Thoracic aorta (tissue), 2 donors: ENCODE results near the gene MYRIP. TPM values are rescaled to one million over a fixed set of nuclear protein-coding genes. Genes with fewer than 3 reads are reported as not detected.

Experiments
- ATAC-seq: fragments of 150-250 bp; one replicate; pipeline ENCODE4 v1.8.0; 2017; ENCODE audit warnings: low read depth; ENCODE audit not compliant: insufficient number of reproducible peaks, low FRiP score
- DNase-seq: peaks from one replicate; pipeline ENCODE4 v3.0.0-alpha.2; 2020; ENCODE audit warnings: low spot score
- H3K27ac ChIP-seq, 2 donors: fragments of 200-600 bp; sonication (generic); 1 replicate in 1 of 2; 2 replicates in 1 of 2; pipeline ENCODE4 v1.5.1; 2016; ENCODE audit warnings: mild to moderate bottlenecking in 2 of 2, moderate library complexity in 2 of 2
- H3K27me3 ChIP-seq: fragments of 200-600 bp; sonication (generic); replicated peaks from 2 replicates; pipeline ENCODE4 v1.6.0; 2016; ENCODE audit warnings: mild to moderate bottlenecking; ENCODE audit not compliant: insufficient read depth
- H3K36me3 ChIP-seq: fragments of 200-600 bp; sonication (generic); one replicate; pipeline ENCODE4 v1.5.1; 2016
- H3K4me1 ChIP-seq, 2 donors: fragments of 200-600 bp; sonication (generic); 1 replicate in 1 of 2; 2 replicates in 1 of 2; pipeline versions ENCODE4 v1.5.1 to v1.6.0; 2016; ENCODE audit warnings: low read depth in 2 of 2, mild to moderate bottlenecking in 1 of 2; ENCODE audit not compliant: control insufficient read depth in 1 of 2
- H3K4me3 ChIP-seq: fragments of 200-600 bp; sonication (generic); 2 replicates; pipeline ENCODE4 v1.5.1; 2016; ENCODE audit warnings: mild to moderate bottlenecking
- H3K9me3 ChIP-seq: fragments of 200-600 bp; sonication (generic); 2 replicates; pipeline ENCODE4 v1.5.1; 2016
- total RNA-seq, 2 donors: library from RNA; depleted of rRNA; stranded (reverse); fragments of >200 nt; gene quantifications; one replicate each; pipeline versions ENCODE4 v1.1.0 to v1.2.3, GENCODE V29; 2016
- TF ChIP-seq, protein P1 (sequence below): fragments of 200-600 bp; sonication (generic); IDR thresholded peaks from one replicate; pipeline ENCODE4 v1.5.1; 2019; ENCODE audit warnings: antibody characterized with exemption

Gene MYRIP
- total RNA-seq, 2 donors from 2014 or later, result 1.5 to 5.1 TPM

DNA sequence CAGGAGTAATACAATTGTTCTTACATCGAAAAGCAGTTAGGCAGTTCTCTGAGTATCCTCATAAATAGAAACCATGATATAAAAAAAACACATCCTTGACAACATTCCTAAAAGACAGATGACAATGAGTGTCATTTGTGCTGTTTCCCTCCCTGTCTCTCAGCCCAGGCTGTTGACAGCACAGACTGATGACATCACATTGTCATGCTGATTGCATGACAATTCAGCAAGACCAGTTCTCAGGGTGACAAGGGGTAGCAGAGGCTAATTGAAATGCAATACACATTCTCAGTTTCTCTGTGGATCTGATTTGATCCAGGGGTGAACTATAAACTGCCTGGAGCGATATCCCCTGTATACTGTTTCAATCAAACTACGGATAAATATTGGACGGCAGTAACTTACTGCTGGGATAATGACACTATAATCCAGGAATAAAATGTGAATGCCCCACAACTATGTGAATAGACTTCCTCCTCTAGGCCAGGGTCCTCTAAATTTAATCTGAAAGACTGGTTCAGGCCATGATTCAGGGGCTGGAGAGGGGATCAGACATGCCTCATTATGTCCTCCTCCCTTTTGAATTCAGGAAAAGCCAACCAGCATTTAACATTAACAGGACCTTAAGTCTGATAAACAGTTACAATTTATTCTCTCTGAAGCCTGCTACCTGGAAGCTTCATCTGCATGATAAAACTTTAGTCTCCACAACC lies 483.4 kb downstream of the MYRIP start:
- ATAC-seq, result no peak
- H3K4me3 ChIP-seq, result no peak overlapping the region
- H3K27me3 ChIP-seq, result no peaks in the 10 kb centered on the region
- no peaks in the 10 kb centered on the region for H3K4me1 ChIP-seq
- H3K27ac ChIP-seq, result no peak overlapping the region
- no peaks in the 10 kb centered on the region for H3K9me3 ChIP-seq
- TF ChIP-seq, protein P1, sequence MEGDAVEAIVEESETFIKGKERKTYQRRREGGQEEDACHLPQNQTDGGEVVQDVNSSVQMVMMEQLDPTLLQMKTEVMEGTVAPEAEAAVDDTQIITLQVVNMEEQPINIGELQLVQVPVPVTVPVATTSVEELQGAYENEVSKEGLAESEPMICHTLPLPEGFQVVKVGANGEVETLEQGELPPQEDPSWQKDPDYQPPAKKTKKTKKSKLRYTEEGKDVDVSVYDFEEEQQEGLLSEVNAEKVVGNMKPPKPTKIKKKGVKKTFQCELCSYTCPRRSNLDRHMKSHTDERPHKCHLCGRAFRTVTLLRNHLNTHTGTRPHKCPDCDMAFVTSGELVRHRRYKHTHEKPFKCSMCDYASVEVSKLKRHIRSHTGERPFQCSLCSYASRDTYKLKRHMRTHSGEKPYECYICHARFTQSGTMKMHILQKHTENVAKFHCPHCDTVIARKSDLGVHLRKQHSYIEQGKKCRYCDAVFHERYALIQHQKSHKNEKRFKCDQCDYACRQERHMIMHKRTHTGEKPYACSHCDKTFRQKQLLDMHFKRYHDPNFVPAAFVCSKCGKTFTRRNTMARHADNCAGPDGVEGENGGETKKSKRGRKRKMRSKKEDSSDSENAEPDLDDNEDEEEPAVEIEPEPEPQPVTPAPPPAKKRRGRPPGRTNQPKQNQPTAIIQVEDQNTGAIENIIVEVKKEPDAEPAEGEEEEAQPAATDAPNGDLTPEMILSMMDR, result no peak
- DNase-seq, result no peak
- H3K36me3 ChIP-seq, result no peaks in the 10 kb centered on the region

DNA sequence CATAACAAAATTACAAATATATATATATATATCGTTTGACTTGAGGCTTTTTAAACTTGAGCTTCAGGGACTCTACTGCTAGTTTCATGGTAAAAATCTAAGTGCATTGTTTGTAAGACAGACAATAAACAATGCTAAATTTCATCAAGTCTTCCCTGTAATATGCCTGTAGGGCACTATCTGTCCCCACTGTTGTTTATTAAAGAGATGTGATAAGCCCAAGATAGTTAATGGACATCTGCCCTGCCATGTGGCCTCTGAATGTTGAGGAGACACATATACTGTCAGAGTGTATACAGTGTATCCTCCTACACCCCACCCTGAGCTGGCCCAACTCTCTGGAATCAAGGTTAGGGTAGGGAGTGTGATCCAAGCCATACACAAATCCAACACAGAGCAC lies 485.0 kb downstream of the MYRIP start:
- Histone ChIP-seq H3K9me3 (no peaks in the 10 kb centered on the region), H3K27me3 (no peaks in the 10 kb centered on the region), H3K27ac (no peak overlapping the region), H3K4me3 (no peak overlapping the region), H3K4me1 (no peaks in the 10 kb centered on the region), H3K36me3 (no peaks in the 10 kb centered on the region)
- TF ChIP-seq, protein P1, result no peak
- no peak for ATAC-seq
- DNase-seq, result no peak

DNA sequence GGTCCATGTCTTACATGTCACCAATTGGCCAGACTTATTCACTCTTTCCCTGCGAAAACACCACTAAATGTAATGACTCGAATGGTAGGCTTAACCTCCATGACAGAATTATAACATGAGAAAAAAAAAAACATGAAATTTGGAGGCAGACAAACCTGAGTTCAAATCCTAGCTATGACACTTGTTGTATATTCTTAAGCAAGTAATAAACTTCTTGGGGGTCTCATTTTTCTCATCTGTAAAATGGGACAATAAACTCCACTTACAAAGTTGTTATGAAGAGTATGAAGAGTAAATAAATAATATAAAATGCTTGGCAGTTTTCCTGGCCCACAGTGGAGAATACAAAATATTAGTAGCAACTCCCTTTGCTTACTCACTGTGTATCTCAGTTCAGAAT lies 488.7 kb downstream of the MYRIP start:
- H3K36me3 ChIP-seq, result no peaks in the 10 kb centered on the region
- DNase-seq (no peak), ATAC-seq (no peak)
- TF ChIP-seq, protein P1, result no peak
- no peaks in the 10 kb centered on the region for H3K27me3 ChIP-seq
- H3K9me3 ChIP-seq, result no peaks in the 10 kb centered on the region
- no peak overlapping the region for H3K27ac ChIP-seq
- H3K4me1 ChIP-seq, result peaks cover 7 to 10% of the 10 kb centered on the region in 2 donors
- no peak overlapping the region for H3K4me3 ChIP-seq

DNA sequence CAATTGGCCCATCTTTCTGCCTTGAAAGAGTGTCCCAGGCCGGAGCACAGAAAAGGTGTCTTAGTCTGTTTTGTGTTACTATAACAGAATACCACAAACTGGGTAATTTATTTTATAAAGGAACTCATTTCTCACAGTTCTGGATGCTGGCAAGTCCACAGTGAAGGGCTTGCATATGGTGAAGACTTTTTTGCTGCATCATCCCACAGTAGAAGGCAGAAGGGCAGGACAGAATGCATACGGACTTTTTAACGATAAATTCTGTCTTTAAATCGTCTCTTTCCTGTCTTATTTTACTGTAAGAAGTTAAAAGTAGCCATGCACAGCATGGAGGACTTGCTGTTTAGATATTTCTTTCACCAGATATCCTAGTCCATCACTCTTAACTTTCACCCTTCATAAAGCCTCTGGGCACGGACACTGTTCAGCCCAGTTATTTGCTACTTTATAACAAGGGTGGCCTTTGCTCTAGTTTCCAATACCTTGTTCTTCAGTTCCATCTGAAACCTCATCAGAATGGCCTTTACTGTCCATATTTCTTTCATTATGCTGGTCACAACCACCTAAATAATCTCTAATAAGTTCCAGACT lies 489.8 kb downstream of the MYRIP start:
- TF ChIP-seq, protein P1, result no peak
- ATAC-seq (no peak), DNase-seq (no peak)
- H3K27ac ChIP-seq, result no peak overlapping the region
- H3K36me3 ChIP-seq, result no peaks in the 10 kb centered on the region
- peaks cover 9 to 16% of the 10 kb centered on the region in 2 donors for H3K4me1 ChIP-seq
- no peaks in the 10 kb centered on the region for H3K27me3 ChIP-seq
- no peak overlapping the region for H3K4me3 ChIP-seq
- H3K9me3 ChIP-seq, result no peaks in the 10 kb centered on the region

DNA sequence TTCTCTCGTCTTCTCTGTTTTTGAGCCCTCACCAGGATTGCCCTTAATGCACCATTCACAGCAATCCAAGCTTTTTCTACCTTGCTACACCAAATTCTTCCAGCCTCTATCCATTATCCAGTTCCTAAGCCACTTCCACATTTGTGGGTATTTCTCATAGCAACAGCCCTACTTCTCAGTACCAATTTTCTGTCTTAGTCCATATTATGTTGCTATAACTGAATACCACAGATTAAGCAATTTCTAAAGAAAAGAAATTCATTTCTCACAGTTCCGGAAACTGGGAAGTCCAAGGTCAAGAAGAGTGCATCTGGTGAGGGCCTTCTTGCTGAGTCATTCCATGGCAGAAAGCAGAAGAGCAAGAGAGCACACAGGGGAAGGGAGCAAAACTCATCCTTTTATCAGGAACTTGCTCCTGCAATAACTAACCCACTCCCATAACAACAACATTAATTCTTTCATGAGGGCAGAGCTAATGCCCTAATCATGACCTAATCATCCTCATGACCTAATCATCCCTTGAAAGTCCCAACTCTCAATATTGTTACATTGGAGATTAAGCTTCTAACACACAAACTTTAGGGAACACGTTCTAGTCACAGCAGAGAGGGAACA lies 490.4 kb downstream of the MYRIP start:
- ATAC-seq, result no peak
- Histone ChIP-seq H3K4me1 (peaks cover 9 to 16% of the 10 kb centered on the region in 2 donors), H3K4me3 (no peak overlapping the region), H3K27me3 (no peaks in the 10 kb centered on the region), H3K9me3 (no peaks in the 10 kb centered on the region), H3K27ac (no peak overlapping the region), H3K36me3 (no peaks in the 10 kb centered on the region)
- TF ChIP-seq, protein P1, result no peak
- no peak for DNase-seq
